Measurements from ENCODE around the gene STK16. TPM values are rescaled to one million over a fixed set of nuclear protein-coding genes. Genes with fewer than 3 reads are reported as not detected.
"Not testable (repeated sequence)": the region's sequence is repeated elsewhere in the genome, so short reads cannot be mapped to it uniquely, and the experiment has no call there.

STK16 gene
- total RNA-seq, 2 experiments from 2014 or later, result 27.8 to 30.7 TPM

GRCh38 chr2:219280651-219281050, 35.4 kb downstream of the STK16 start:
- peak overlapping the region; percentile 57 for H3K27ac Mint-ChIP-seq
- H3K4me3 Mint-ChIP-seq, result peak overlapping the region; percentile 91
- H3K4me1 Mint-ChIP-seq, result peaks cover 45% of the 10 kb centered on the region
- DNase-seq, result no peak
- H3K27me3 Mint-ChIP-seq, result no peaks in the 10 kb centered on the region
- peaks cover 16% of the 10 kb centered on the region for H3K36me3 Mint-ChIP-seq
- H3K9me3 Mint-ChIP-seq, result no peaks in the 10 kb centered on the region

GRCh38 chr2:219281588-219281987, 36.3 kb downstream of the STK16 start:
- H3K4me3 Mint-ChIP-seq, result no peak overlapping the region
- no peaks in the 10 kb centered on the region for H3K9me3 Mint-ChIP-seq
- peaks cover 16% of the 10 kb centered on the region for H3K36me3 Mint-ChIP-seq
- no peak overlapping the region for H3K27ac Mint-ChIP-seq
- H3K27me3 Mint-ChIP-seq, result no peaks in the 10 kb centered on the region
- peaks cover 45% of the 10 kb centered on the region for H3K4me1 Mint-ChIP-seq
- DNase-seq, result no peak

GRCh38 chr2:219282375-219282774, 37.1 kb downstream of the STK16 start:
- Mint-ChIP-seq H3K9me3 (no peaks in the 10 kb centered on the region), H3K4me1 (peaks cover 43% of the 10 kb centered on the region), H3K36me3 (peaks cover 16% of the 10 kb centered on the region), H3K27ac (no peak overlapping the region), H3K27me3 (no peaks in the 10 kb centered on the region), H3K4me3 (no peak overlapping the region)
- DNase-seq, result no peak

GRCh38 chr2:219282943-219283581, 37.8 kb downstream of the STK16 start:
- peaks cover 16% of the 10 kb centered on the region for H3K36me3 Mint-ChIP-seq
- DNase-seq, result no peak
- no peaks in the 10 kb centered on the region for H3K27me3 Mint-ChIP-seq
- H3K4me1 Mint-ChIP-seq, result peaks cover 36% of the 10 kb centered on the region
- no peaks in the 10 kb centered on the region for H3K9me3 Mint-ChIP-seq
- no peak overlapping the region for H3K27ac Mint-ChIP-seq
- no peak overlapping the region for H3K4me3 Mint-ChIP-seq

GRCh38 chr2:219284501-219285372, 39.5 kb downstream of the STK16 start:
- Mint-ChIP-seq H3K4me3 (no peak overlapping the region), H3K27me3 (no peaks in the 10 kb centered on the region), H3K36me3 (peaks cover 16% of the 10 kb centered on the region), H3K27ac (no peak overlapping the region), H3K9me3 (no peaks in the 10 kb centered on the region), H3K4me1 (peaks cover 26% of the 10 kb centered on the region)
- no peak for DNase-seq

GRCh38 chr2:219285373-219285735, 40.1 kb downstream of the STK16 start:
- peaks cover 20% of the 10 kb centered on the region for H3K4me1 Mint-ChIP-seq
- no peaks in the 10 kb centered on the region for H3K27me3 Mint-ChIP-seq
- no peak for DNase-seq
- H3K27ac Mint-ChIP-seq, result no peak overlapping the region
- peaks cover 13% of the 10 kb centered on the region for H3K36me3 Mint-ChIP-seq
- no peaks in the 10 kb centered on the region for H3K9me3 Mint-ChIP-seq
- no peak overlapping the region for H3K4me3 Mint-ChIP-seq

- Mint-ChIP-seq H3K36me3 (peaks cover 11% of the 10 kb centered on the region), H3K4me1 (peaks cover 14% of the 10 kb centered on the region), H3K9me3 (no peaks in the 10 kb centered on the region), H3K4me3 (no peak overlapping the region), H3K27ac (no peak overlapping the region), H3K27me3 (no peaks in the 10 kb centered on the region)
- no peak for DNase-seq
These were observed 40.7 kb downstream of the STK16 start for GRCh38 chr2:219285894-219286425.

GRCh38 chr2:219286436-219287115, 41.3 kb downstream of the STK16 start:
- H3K4me3 Mint-ChIP-seq, result no peak overlapping the region
- no peak overlapping the region for H3K27ac Mint-ChIP-seq
- no peaks in the 10 kb centered on the region for H3K27me3 Mint-ChIP-seq
- H3K36me3 Mint-ChIP-seq, result peaks cover 10% of the 10 kb centered on the region
- peaks cover 8% of the 10 kb centered on the region for H3K4me1 Mint-ChIP-seq
- no peaks in the 10 kb centered on the region for H3K9me3 Mint-ChIP-seq
- no peak for DNase-seq

- not testable (repeated sequence) for H3K9me3 Mint-ChIP-seq, H3K4me3 Mint-ChIP-seq, H3K27ac Mint-ChIP-seq, H3K4me1 Mint-ChIP-seq, DNase-seq, H3K36me3 Mint-ChIP-seq, H3K27me3 Mint-ChIP-seq
These were observed 41.8 kb downstream of the STK16 start for GRCh38 chr2:219287116-219287440.

- Mint-ChIP-seq H3K27ac (no peak overlapping the region), H3K4me1 (peaks cover 6% of the 10 kb centered on the region), H3K36me3 (peaks cover 7% of the 10 kb centered on the region), H3K4me3 (no peak overlapping the region), H3K9me3 (no peaks in the 10 kb centered on the region), H3K27me3 (no peaks in the 10 kb centered on the region)
- DNase-seq, result no peak
These were observed 42.4 kb downstream of the STK16 start for GRCh38 chr2:219287580-219288265.

GRCh38 chr2:219289195-219289536, 43.9 kb downstream of the STK16 start:
- H3K4me1 Mint-ChIP-seq, result peaks cover 7% of the 10 kb centered on the region
- no peak overlapping the region for H3K27ac Mint-ChIP-seq
- H3K9me3 Mint-ChIP-seq, result no peaks in the 10 kb centered on the region
- no peak overlapping the region for H3K4me3 Mint-ChIP-seq
- DNase-seq, result no peak
- H3K27me3 Mint-ChIP-seq, result no peaks in the 10 kb centered on the region
- no peaks in the 10 kb centered on the region for H3K36me3 Mint-ChIP-seq

- DNase-seq, result no peak
- H3K36me3 Mint-ChIP-seq, result no peaks in the 10 kb centered on the region
- no peaks in the 10 kb centered on the region for H3K9me3 Mint-ChIP-seq
- peaks cover 10% of the 10 kb centered on the region for H3K4me1 Mint-ChIP-seq
- no peaks in the 10 kb centered on the region for H3K27me3 Mint-ChIP-seq
- H3K4me3 Mint-ChIP-seq, result no peak overlapping the region
- no peak overlapping the region for H3K27ac Mint-ChIP-seq
These were observed 44.5 kb downstream of the STK16 start for GRCh38 chr2:219289537-219290361.

GRCh38 chr2:219290381-219291171, 45.3 kb downstream of the STK16 start:
- Mint-ChIP-seq H3K27ac (no peak overlapping the region), H3K36me3 (no peaks in the 10 kb centered on the region), H3K27me3 (no peaks in the 10 kb centered on the region), H3K4me1 (peaks cover 14% of the 10 kb centered on the region), H3K4me3 (no peak overlapping the region), H3K9me3 (no peaks in the 10 kb centered on the region)
- no peak for DNase-seq

GRCh38 chr2:219291394-219291793, 46.1 kb downstream of the STK16 start:
- DNase-seq, result no peak
- no peak overlapping the region for H3K27ac Mint-ChIP-seq
- peaks cover 17% of the 10 kb centered on the region for H3K4me1 Mint-ChIP-seq
- no peaks in the 10 kb centered on the region for H3K9me3 Mint-ChIP-seq
- no peaks in the 10 kb centered on the region for H3K27me3 Mint-ChIP-seq
- no peaks in the 10 kb centered on the region for H3K36me3 Mint-ChIP-seq
- H3K4me3 Mint-ChIP-seq, result no peak overlapping the region

Data from activated naive CD8-positive, alpha-beta T cell treated with anti-CD3 and anti-CD28 coated beads for 36 hours (primary cell).